ENCODE data around the gene GPR152. TPM values are rescaled to one million over a fixed set of nuclear protein-coding genes. Genes with fewer than 3 reads are reported as not detected.

The GPR152 gene
- total and polyA plus RNA-seq, 2 of the 8 experiments (the other 6 are each of a cell fraction or from before 2014, with no cell fraction given), result not detected

DNA sequence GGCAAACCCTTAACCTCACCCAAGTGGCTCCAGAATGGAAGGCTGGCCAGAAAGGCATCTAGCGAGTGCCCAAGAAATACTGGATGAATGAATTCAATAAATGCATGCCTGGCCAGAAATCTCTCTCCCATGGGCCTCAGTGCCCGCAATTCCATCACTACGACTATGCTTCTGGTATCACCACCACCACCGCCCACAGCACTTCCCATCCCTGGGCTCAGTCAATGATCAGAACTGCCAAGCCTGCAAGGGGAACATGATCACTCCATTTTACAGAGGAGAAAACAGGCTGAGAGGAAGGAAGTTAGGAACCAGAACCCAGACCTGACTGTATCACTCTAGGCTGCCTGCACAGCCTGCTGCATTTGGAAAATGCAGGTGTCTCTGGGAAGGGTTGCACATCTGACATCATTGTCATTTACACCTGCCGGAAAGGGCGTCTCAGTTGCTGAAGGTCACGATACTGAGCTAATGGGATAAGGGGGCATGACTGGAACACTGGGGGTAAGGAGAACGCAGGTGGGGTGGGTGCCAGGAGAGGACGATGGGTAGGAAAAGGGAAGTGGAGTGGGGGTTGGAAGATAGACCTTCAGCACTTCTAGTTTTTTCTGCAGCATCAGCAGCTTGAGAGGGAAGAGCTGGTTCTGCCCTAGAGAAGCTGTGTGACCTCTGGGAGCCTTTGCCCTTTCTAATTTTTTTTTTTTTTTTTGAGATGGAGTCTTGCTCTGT is 3.2 kb downstream of the GPR152 start:
- ChIA-PET POLR2A (ENCODE audit: partially characterized antibody) (interaction anchor here (0.8 to 1.4 kb wide), 6 partner anchors 10 to 40 kb away, joined by 3 to 7 read pairs (median 4); partner anchors contain the start of gene RPS6KB2), CTCF (ENCODE audit: partially characterized antibody) (interaction anchor here (0.6 to 1.3 kb wide), 4 partner anchors 18 to 206 kb away, joined by 3 to 4 read pairs (median 3); partner anchors contain the start of gene PPP1CA)
- TF ChIP-seq BRCA1 (IDR thresholded peaks at IDR 0.05; ENCODE audit: low read depth, low read length), result no peak
- no peak for TF ChIP-seq POU5F1 (IDR thresholded peaks at IDR 0.05; ENCODE audit: low read depth, low read length)
- TF ChIP-seq PHF8 (conservative IDR thresholded peaks at IDR 0.05; ENCODE audit: low read depth, low read length), result no peak
- no peak for TF ChIP-seq SUZ12 (IDR thresholded peaks at IDR 0.05; ENCODE audit: low read length)
- no peak for TF ChIP-seq ASH2L (IDR thresholded peaks at IDR 0.05; ENCODE audit: low read length)
- TF ChIP-seq SP2 (IDR thresholded peaks at IDR 0.05; ENCODE audit: low read length), result no peak
- Histone ChIP-seq H3K4me2 (ENCODE audit: insufficient read depth in 1 of 2, low read depth in 2 of 2, low read length in 2 of 2) (no peak overlapping the region), H3K56ac (replicated peaks; ENCODE audit: insufficient read length, low read depth, low read length) (no peak overlapping the region), H2BK12ac (ENCODE audit: low read depth, low read length) (no peak overlapping the region), H3K27me3 (replicated peaks in 1 of 4; ENCODE audit: control insufficient read depth in 3 of 4, extremely low read depth in 1 of 4, insufficient read depth in 3 of 4, low read length in 3 of 4) (no peaks in the 10 kb centered on the region), H2AFZ (ENCODE audit: low read length) (no peak overlapping the region), H3K4me3 (ENCODE audit: extremely low read depth in 1 of 4, insufficient read depth in 2 of 4, low read depth in 3 of 4, low read length in 4 of 4) (no peak overlapping the region), H3K14ac (ENCODE audit: insufficient read length) (no peak overlapping the region), H4K20me1 (replicated peaks in 1 of 2; ENCODE audit: control insufficient read depth in 1 of 2, insufficient read depth in 2 of 2, low read length in 2 of 2) (no peaks in the 10 kb centered on the region), H2BK120ac (replicated peaks; ENCODE audit: low read depth, low read length) (no peak overlapping the region), H3K79me1 (ENCODE audit: low read depth, low read length) (no peaks in the 10 kb centered on the region), H3K18ac (ENCODE audit: extremely low read depth, low read length) (no peak overlapping the region), H4K5ac (ENCODE audit: insufficient read length, low read depth, low read length) (no peak overlapping the region), H2BK15ac (ENCODE audit: low read length) (no peak overlapping the region), H3K4ac (replicated peaks; ENCODE audit: insufficient read length, low read depth, low read length) (no peak overlapping the region), H4K8ac (ENCODE audit: extremely low read depth, insufficient read depth, low read length) (no peak overlapping the region), H3K9ac (replicated peaks in 1 of 4; ENCODE audit: extremely low read depth in 1 of 4, low read depth in 3 of 4, low read length in 3 of 4) (no peak overlapping the region), H3K4me1 (replicated peaks in 1 of 4; ENCODE audit: control insufficient read depth in 3 of 4, insufficient read depth in 4 of 4, low read length in 3 of 4) (no peaks in the 10 kb centered on the region), H3K23me2 (ENCODE audit: low read depth, low read length) (no peaks in the 10 kb centered on the region), H3K36me3 (ENCODE audit: control insufficient read depth in 2 of 4, insufficient read depth in 4 of 4, low read length in 3 of 4) (no peaks in the 10 kb centered on the region), H2BK20ac (ENCODE audit: low read length) (no peak overlapping the region), H3K23ac (ENCODE audit: insufficient read length) (no peak overlapping the region), H2AK5ac (ENCODE audit: low read depth, low read length) (no peak overlapping the region), H3K9me3 (ENCODE audit: insufficient read depth in 2 of 2, low read depth in 1 of 2, low read length in 1 of 2) (no peaks in the 10 kb centered on the region), H4K91ac (replicated peaks; ENCODE audit: insufficient read length, low read length) (no peak overlapping the region), H3K27ac (ENCODE audit: low read depth, low read length) (no peak overlapping the region), H2BK5ac (ENCODE audit: low read depth, low read length) (no peak overlapping the region), H3K79me2 (ENCODE audit: control insufficient read depth in 1 of 2, insufficient read depth in 2 of 2, low read length in 2 of 2) (no peaks in the 10 kb centered on the region)
- DNase-seq (ENCODE audit: low read depth in 1 of 2, low spot score in 2 of 2) (no peak), FAIRE-seq (no peak)
- WGBS, 2 experiments (ENCODE audit: extremely low coverage in 1 of 2, insufficient coverage in 1 of 2, insufficient read length in 1 of 2, insufficient replicate concordance in 2 of 2, low coverage in 1 of 2, low lambda C conversion rate in 2 of 2, missing lambda C conversion rate in 1 of 2), result 96% methylated on average over 9 of the region's 9 CpGs; no CpG with 5 or more reads in 1 of the 2 experiments

All from H1 (cell line).